Kidney (tissue), 2 donors: ENCODE measurements around the gene PTPN9. TPM values are rescaled to one million over a fixed set of nuclear protein-coding genes. Genes with fewer than 3 reads are reported as not detected.

Experiments used
- polyA plus RNA-seq: library from polyadenylated mRNA; stranded (reverse); fragments of 350-450 nt; fragmentation: Illumina TruSeq; extraction: RNeasy Lipid Tissue Mini Kit (QIAGEN cat#74804); gene quantifications from one replicate; pipeline ENCODE4 v1.2.3, GENCODE V29; 2014; ENCODE audit warnings: low read depth, low replicate concordance; ENCODE audit not compliant: insufficient read depth
- total RNA-seq: library from RNA; stranded (reverse); fragmentation: NEBNext Ultra II Directional; extraction: Animal tissue kit (Norgen Biotek cat#: 25700); gene quantifications from one replicate; pipeline ENCODE4 v1.2.1, GENCODE V29; 2021
- donor health status: DM: yes; HTN: yes; CAD: no.

The PTPN9 gene
- total and polyA plus RNA-seq, 2 donors from 2014 or later = 15.3 to 52.5 TPM

Other genes with a start within 250 kb of the PTPN9 start
- 67.6 TPM for gene COMMD4, start 243.3 kb downstream of the PTPN9 start, total RNA-seq
- gene COMMD4, start 243.3 kb downstream of the PTPN9 start, polyA plus RNA-seq = 162 TPM
- 42.9 TPM for gene NEIL1, start 232.3 kb downstream of the PTPN9 start, total RNA-seq
- 22.6 TPM for gene NEIL1, start 232.3 kb downstream of the PTPN9 start, polyA plus RNA-seq
- gene MAN2C1, start 210.7 kb downstream of the PTPN9 start, total RNA-seq = 246 TPM
- gene MAN2C1, start 210.7 kb downstream of the PTPN9 start, polyA plus RNA-seq = 126 TPM
- gene SIN3A, start 127.6 kb downstream of the PTPN9 start, total RNA-seq = 74.3 TPM
- gene SIN3A, start 127.6 kb downstream of the PTPN9 start, polyA plus RNA-seq = 9.2 TPM
- 24.1 TPM for gene SNUPN, start 46.4 kb upstream of the PTPN9 start, total RNA-seq
- 37.4 TPM for gene SNUPN, start 46.4 kb upstream of the PTPN9 start, polyA plus RNA-seq
- 52.0 TPM for gene IMP3, start 60.9 kb upstream of the PTPN9 start, total RNA-seq
- 95.0 TPM for gene IMP3, start 60.9 kb upstream of the PTPN9 start, polyA plus RNA-seq
- gene SNX33, start 68.6 kb upstream of the PTPN9 start, total RNA-seq = 20.2 TPM
- gene SNX33, start 68.6 kb upstream of the PTPN9 start, polyA plus RNA-seq = 14.2 TPM
- 30.7 TPM for gene CSPG4, start 133.5 kb upstream of the PTPN9 start, total RNA-seq
- 4.4 TPM for gene CSPG4, start 133.5 kb upstream of the PTPN9 start, polyA plus RNA-seq